Stimulated activated CD8-positive, alpha-beta memory T cell treated with anti-CD3 and anti-CD28 coated beads, Interleukin-7, amount 100 ng/mL, for 48 hours (primary cell): ENCODE data around the gene ZNF195.
"Not testable (repeated sequence)": the region's sequence is repeated elsewhere in the genome, so short reads cannot be mapped to it uniquely, and the experiment has no call there.

Experiments
- DNase-seq, 2 donors: peaks; one replicate each; pipeline ENCODE4 v3.0.0-alpha.2; 2020; ENCODE audit warnings: low read depth in 1 of 2; ENCODE audit errors: extremely low read depth in 1 of 2

Gene ZNF195

GRCh38 chr11:3402861-3403250 lies 23.9 kb upstream of the ZNF195 start:
- DNase-seq, result not testable (repeated sequence)

- DNase-seq, result not testable (repeated sequence)
Measured at GRCh38 chr11:3402181-3402860, 23.4 kb upstream of the ZNF195 start.

- not testable (repeated sequence) for DNase-seq
Measured at GRCh38 chr11:3401052-3401451, 22.1 kb upstream of the ZNF195 start.

- not testable (repeated sequence) for DNase-seq
Measured at GRCh38 chr11:3398509-3398908, 19.6 kb upstream of the ZNF195 start.

- DNase-seq, result not testable (repeated sequence)
Measured at GRCh38 chr11:3398106-3398505, 19.2 kb upstream of the ZNF195 start.

GRCh38 chr11:3397210-3397609 lies 18.3 kb upstream of the ZNF195 start:
- DNase-seq, result not testable (repeated sequence)

- not testable (repeated sequence) for DNase-seq
Measured at GRCh38 chr11:3395468-3395867, 16.5 kb upstream of the ZNF195 start.

GRCh38 chr11:3394956-3395355 lies 16.0 kb upstream of the ZNF195 start:
- DNase-seq, result not testable (repeated sequence)

GRCh38 chr11:3393450-3393849 lies 14.5 kb upstream of the ZNF195 start:
- not testable (repeated sequence) for DNase-seq

- no peak for DNase-seq
Measured at GRCh38 chr11:3382613-3383285, 3.8 kb upstream of the ZNF195 start.

- DNase-seq, result no peak
Measured at GRCh38 chr11:3381794-3382193, 2.8 kb upstream of the ZNF195 start.

GRCh38 chr11:3380706-3381545 lies 2.0 kb upstream of the ZNF195 start:
- no peak for DNase-seq

GRCh38 chr11:3375552-3375951 lies 3.4 kb downstream of the ZNF195 start:
- DNase-seq, result no peak

- no peak for DNase-seq
Measured at GRCh38 chr11:3370311-3370870, 8.6 kb downstream of the ZNF195 start.

- no peak for DNase-seq
Measured at GRCh38 chr11:3369366-3369765, 9.6 kb downstream of the ZNF195 start.

- no peak for DNase-seq
Measured at GRCh38 chr11:3368199-3368598, 10.7 kb downstream of the ZNF195 start.

- DNase-seq, result no peak
Measured at GRCh38 chr11:3367221-3367620, 11.7 kb downstream of the ZNF195 start.

GRCh38 chr11:3359092-3359824 lies 19.7 kb downstream of the ZNF195 start:
- DNase-seq, result no peak

- DNase-seq, result no peak
Measured at GRCh38 chr11:3357994-3358676, 20.8 kb downstream of the ZNF195 start.

- DNase-seq, result no peak
Measured at GRCh38 chr11:3357302-3357701, 21.6 kb downstream of the ZNF195 start.
